ENCODE measurements around the gene JARID2.
A peak's percentile ranks its signal among the peaks of the same experiment; 100 is the strongest.

JARID2 gene

DNA sequence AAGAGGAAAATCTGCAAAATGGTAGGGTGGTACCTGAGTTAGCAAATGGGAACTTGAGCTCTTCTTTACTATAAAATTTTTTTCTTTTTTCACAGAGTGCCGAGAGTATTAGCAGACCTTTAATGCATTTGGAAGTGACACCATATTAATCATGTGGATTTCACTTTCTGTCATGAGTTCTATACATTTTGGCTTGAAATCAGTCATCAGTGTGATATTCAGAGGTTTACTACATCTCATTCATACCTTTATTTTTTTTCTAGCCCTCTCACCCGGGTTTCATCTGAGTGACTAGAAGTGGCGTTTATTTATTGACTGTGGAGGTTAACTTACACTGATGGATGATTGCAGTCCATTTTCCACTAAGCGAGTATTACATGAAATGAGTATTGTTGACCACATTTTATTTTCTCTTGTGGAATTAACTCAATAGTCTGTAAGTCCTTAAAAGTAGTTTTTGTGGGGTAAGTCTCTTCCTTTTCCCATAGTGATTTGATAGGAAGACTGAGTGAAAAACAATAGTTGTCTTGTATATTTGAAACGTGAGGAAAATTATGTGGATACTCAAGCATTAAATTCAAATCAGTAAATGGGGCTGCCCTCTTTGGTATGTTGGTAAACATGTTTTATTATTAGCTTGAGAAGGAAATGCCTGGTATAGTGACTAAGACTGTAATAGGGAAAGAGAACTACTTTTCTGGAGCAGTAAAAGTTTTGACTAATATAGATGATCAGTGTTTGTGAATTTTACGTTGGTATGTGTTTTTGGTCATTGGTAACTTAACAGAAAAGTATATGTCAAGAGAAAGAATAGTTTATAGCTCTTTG is 55.5 kb downstream of the JARID2 start:
- H3K27ac ChIP-seq (ENCODE audit: insufficient read depth in 1 of 2, low read depth in 1 of 2, low read length in 2 of 2, poor library complexity in 1 of 2, severe bottlenecking in 2 of 2): peak overlapping the region; percentile 78 to 81
- DNase-seq: no peak
- H3K36me3 ChIP-seq (ENCODE audit: control insufficient read depth in 4 of 4, insufficient read depth in 4 of 4, low read length in 3 of 4): peaks cover 0 to 5% (median 0%) of the 10 kb centered on the region in 4 experiments
- POLR2A ChIA-PET: no interaction called here
- 82% methylated on average over 4 of the region's 6 CpGs for WGBS (ENCODE audit: insufficient coverage)
- peaks cover 57 to 96% (median 92%) of the 10 kb centered on the region in 4 experiments for H3K4me1 ChIP-seq (ENCODE audit: control extremely low read depth in 1 of 4, control insufficient read depth in 4 of 4, insufficient read depth in 4 of 4, low read length in 3 of 4)
- H3K9me3 ChIP-seq (ENCODE audit: control extremely low read depth in 1 of 5, control insufficient read depth in 4 of 5, insufficient read depth in 2 of 5, low read depth in 1 of 5, low read length in 4 of 5): no peaks in the 10 kb centered on the region
- H3K27me3 ChIP-seq (replicated peaks in 2 of 5; ENCODE audit: control insufficient read depth in 4 of 5, insufficient read depth in 5 of 5, low read length in 4 of 5): no peaks in the 10 kb centered on the region
- H3K4me3 ChIP-seq (ENCODE audit: control insufficient read depth in 1 of 7, extremely low read depth in 1 of 7, insufficient read depth in 4 of 7, low read depth in 2 of 7, low read length in 6 of 7): no peak overlapping the region
- CTCF ChIA-PET: interaction anchor here (0.6 to 3.4 kb wide), 2 partner anchors 11 to 1193 kb away, joined by 3 to 13 read pairs; no protein-coding TSS in a partner anchor

DNA sequence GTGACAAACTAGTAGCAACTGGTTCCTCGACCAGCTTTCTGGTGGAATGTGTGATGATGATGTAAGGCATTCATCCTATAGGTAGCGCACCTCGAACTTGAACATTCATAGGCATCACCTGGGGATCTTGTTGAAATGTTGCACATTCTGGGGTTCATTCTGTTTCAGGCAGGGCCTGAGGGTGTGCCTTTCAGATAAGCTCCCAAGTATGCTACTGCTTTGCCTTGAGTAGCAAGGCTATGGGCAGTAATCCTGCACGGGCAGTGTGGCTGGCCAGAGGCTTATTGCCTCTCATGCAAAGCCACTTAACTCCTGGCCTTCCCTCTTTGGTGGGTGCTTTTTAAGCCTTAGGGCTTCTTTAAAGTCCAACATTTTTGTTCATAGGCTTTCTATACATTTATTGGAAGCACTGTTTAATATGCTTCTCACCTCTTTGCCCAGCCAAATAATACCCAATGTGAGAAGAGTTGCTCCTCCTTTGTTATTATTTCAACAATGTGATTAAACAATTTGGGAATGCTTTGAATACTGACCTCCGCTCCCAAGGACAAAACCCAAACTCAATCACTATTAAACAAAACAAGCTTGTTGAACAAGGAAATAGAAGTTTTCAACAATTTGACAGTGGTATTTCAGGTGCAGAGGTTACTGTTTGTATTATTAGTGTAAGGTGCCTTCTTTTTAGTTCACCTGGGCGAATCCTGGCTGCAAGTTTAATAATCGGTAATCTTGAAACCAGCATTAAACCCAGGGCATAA is 57.5 kb downstream of the JARID2 start:
- peaks cover 0 to 5% (median 0%) of the 10 kb centered on the region in 4 experiments for H3K36me3 ChIP-seq (ENCODE audit: control insufficient read depth in 4 of 4, insufficient read depth in 4 of 4, low read length in 3 of 4)
- no peaks in the 10 kb centered on the region for H3K27me3 ChIP-seq (replicated peaks in 2 of 5; ENCODE audit: control insufficient read depth in 4 of 5, insufficient read depth in 5 of 5, low read length in 4 of 5)
- 94% methylated on average over 5 of the region's 7 CpGs for WGBS (ENCODE audit: insufficient coverage)
- H3K4me3 ChIP-seq (ENCODE audit: control insufficient read depth in 1 of 7, extremely low read depth in 1 of 7, insufficient read depth in 4 of 7, low read depth in 2 of 7, low read length in 6 of 7): no peak overlapping the region
- ChIA-PET POLR2A (no interaction called here), CTCF (interaction anchor here (1.0 to 3.4 kb wide), 6 partner anchors 9 to 39 kb away, joined by 3 to 13 read pairs (median 4); no protein-coding TSS in a partner anchor)
- no peaks in the 10 kb centered on the region for H3K9me3 ChIP-seq (ENCODE audit: control extremely low read depth in 1 of 5, control insufficient read depth in 4 of 5, insufficient read depth in 2 of 5, low read depth in 1 of 5, low read length in 4 of 5)
- H3K4me1 ChIP-seq (ENCODE audit: control extremely low read depth in 1 of 4, control insufficient read depth in 4 of 4, insufficient read depth in 4 of 4, low read length in 3 of 4): peaks cover 52 to 96% (median 89%) of the 10 kb centered on the region in 4 experiments
- no peak for DNase-seq
- H3K27ac ChIP-seq (ENCODE audit: insufficient read depth in 1 of 2, low read depth in 1 of 2, low read length in 2 of 2, poor library complexity in 1 of 2, severe bottlenecking in 2 of 2): peak overlapping the region in 1 of 2 experiments; percentile 51

DNA sequence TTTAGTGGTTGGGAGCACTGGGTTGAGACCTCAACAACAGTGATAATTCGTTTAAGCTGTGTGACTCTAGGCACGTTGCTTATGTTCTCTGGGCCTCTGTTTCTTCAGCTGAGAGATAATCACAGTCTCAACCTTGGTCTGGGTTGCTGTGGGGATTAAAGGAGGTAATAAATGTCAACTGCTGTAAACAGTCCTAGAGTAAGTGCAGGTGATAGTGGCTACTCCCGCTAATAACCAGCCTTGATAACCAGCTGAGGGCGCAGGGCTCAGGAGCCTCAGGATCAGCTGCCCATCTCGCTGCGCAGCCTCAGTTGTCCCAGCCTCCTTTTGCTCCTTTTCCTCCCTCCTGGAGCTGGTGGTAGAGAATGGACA is 58.0 kb downstream of the JARID2 start:
- CTCF ChIA-PET: interaction anchor here (0.8 to 3.4 kb wide), 8 partner anchors 8 to 39 kb away, joined by 3 to 13 read pairs (median 4); no protein-coding TSS in a partner anchor
- peaks cover 58 to 96% (median 90%) of the 10 kb centered on the region in 4 experiments for H3K4me1 ChIP-seq (ENCODE audit: control extremely low read depth in 1 of 4, control insufficient read depth in 4 of 4, insufficient read depth in 4 of 4, low read length in 3 of 4)
- WGBS (ENCODE audit: insufficient coverage): 92% methylated on average over 2 of the region's 6 CpGs
- H3K4me3 ChIP-seq (ENCODE audit: control insufficient read depth in 1 of 7, extremely low read depth in 1 of 7, insufficient read depth in 4 of 7, low read depth in 2 of 7, low read length in 6 of 7): no peak overlapping the region
- no peak for DNase-seq
- peaks cover 0 to 5% (median 0%) of the 10 kb centered on the region in 4 experiments for H3K36me3 ChIP-seq (ENCODE audit: control insufficient read depth in 4 of 4, insufficient read depth in 4 of 4, low read length in 3 of 4)
- H3K9me3 ChIP-seq (ENCODE audit: control extremely low read depth in 1 of 5, control insufficient read depth in 4 of 5, insufficient read depth in 2 of 5, low read depth in 1 of 5, low read length in 4 of 5): no peaks in the 10 kb centered on the region
- POLR2A ChIA-PET: no interaction called here
- H3K27ac ChIP-seq (ENCODE audit: insufficient read depth in 1 of 2, low read depth in 1 of 2, low read length in 2 of 2, poor library complexity in 1 of 2, severe bottlenecking in 2 of 2): peak overlapping the region in 1 of 2 experiments; percentile 51
- no peaks in the 10 kb centered on the region for H3K27me3 ChIP-seq (replicated peaks in 2 of 5; ENCODE audit: control insufficient read depth in 4 of 5, insufficient read depth in 5 of 5, low read length in 4 of 5)

DNA sequence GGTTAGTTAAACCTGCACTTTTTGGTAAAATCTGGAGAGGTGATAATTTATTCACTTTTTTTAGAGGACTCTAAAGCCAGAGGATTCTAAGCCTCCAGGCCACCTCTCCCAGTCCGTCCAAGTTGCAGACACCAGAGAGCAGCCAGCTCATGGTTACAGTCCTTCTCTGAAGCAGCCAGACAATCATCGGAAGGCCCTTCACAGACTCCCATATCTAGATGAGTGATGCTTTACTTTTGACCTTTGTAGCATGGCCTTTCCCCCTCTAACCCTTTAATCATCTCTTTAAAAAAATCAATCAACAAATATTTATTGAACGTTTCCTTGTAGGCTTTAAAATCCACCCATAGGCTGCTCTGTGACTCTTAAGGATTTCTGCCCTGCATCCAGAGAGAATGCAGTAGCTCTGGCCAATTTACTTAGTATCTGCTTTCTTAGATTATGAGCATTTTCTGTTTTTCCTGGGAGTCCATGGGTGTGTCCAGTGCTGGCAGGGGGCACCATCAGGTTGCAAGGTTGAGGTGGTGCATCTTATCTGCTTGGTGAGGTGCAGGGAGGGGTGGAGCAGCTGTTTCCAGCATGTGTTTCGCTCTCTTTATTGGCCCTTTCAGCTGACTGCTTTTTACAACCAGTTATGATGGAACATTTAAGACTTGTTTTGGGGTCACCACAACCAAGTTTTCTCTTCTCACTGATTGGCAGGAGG is 58.6 kb downstream of the JARID2 start:
- Histone ChIP-seq H3K4me3 (ENCODE audit: control insufficient read depth in 1 of 7, extremely low read depth in 1 of 7, insufficient read depth in 4 of 7, low read depth in 2 of 7, low read length in 6 of 7) (no peak overlapping the region), H3K36me3 (ENCODE audit: control insufficient read depth in 4 of 4, insufficient read depth in 4 of 4, low read length in 3 of 4) (peaks cover 0 to 5% (median 0%) of the 10 kb centered on the region in 4 experiments), H3K27me3 (replicated peaks in 2 of 5; ENCODE audit: control insufficient read depth in 4 of 5, insufficient read depth in 5 of 5, low read length in 4 of 5) (no peaks in the 10 kb centered on the region), H3K4me1 (ENCODE audit: control extremely low read depth in 1 of 4, control insufficient read depth in 4 of 4, insufficient read depth in 4 of 4, low read length in 3 of 4) (peaks cover 61 to 95% (median 89%) of the 10 kb centered on the region in 4 experiments), H3K27ac (ENCODE audit: insufficient read depth in 1 of 2, low read depth in 1 of 2, low read length in 2 of 2, poor library complexity in 1 of 2, severe bottlenecking in 2 of 2) (peak overlapping the region in 1 of 2 experiments; percentile 8), H3K9me3 (ENCODE audit: control extremely low read depth in 1 of 5, control insufficient read depth in 4 of 5, insufficient read depth in 2 of 5, low read depth in 1 of 5, low read length in 4 of 5) (no peaks in the 10 kb centered on the region)
- ChIA-PET CTCF (interaction anchor here (0.8 to 3.4 kb wide), 9 partner anchors 8 to 86 kb away, joined by 3 to 13 read pairs (median 3); no protein-coding TSS in a partner anchor), POLR2A (no interaction called here)
- 94% methylated on average over 2 of the region's 4 CpGs for whole genome bisulfite sequencing (ENCODE audit: insufficient coverage)
- DNase-seq: no peak

DNA sequence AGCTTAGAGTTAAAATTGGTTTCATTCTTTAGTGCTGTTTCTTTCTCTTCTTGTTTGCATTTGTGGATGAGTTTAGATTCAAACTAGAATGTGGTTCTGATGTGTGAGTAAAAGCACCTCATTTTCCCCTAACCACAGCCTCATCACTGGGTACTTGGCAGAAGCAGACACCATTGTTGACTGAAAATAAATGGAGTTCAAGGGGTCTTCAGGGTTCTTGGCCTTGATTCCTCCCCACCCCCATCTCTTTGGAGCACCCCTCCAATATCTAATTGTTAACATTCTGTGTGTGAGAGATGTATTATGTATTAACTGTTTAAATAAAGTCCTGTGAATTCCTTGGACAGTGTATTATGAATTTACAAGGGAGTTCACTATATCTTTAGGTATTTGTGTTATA is 59.6 kb downstream of the JARID2 start:
- H3K4me3 ChIP-seq (ENCODE audit: control insufficient read depth in 1 of 7, extremely low read depth in 1 of 7, insufficient read depth in 4 of 7, low read depth in 2 of 7, low read length in 6 of 7): peak overlapping the region in 1 of 7 experiments; percentile 41
- H3K27ac ChIP-seq (ENCODE audit: insufficient read depth in 1 of 2, low read depth in 1 of 2, low read length in 2 of 2, poor library complexity in 1 of 2, severe bottlenecking in 2 of 2): peak overlapping the region in 1 of 2 experiments; percentile 31
- ChIA-PET CTCF (interaction anchor here (1.0 to 2.6 kb wide), 4 partner anchors 13 to 85 kb away, joined by 3 to 10 read pairs (median 3); no protein-coding TSS in a partner anchor), POLR2A (no interaction called here)
- no peaks in the 10 kb centered on the region for H3K9me3 ChIP-seq (ENCODE audit: control extremely low read depth in 1 of 5, control insufficient read depth in 4 of 5, insufficient read depth in 2 of 5, low read depth in 1 of 5, low read length in 4 of 5)
- peaks cover 54 to 95% (median 87%) of the 10 kb centered on the region in 4 experiments for H3K4me1 ChIP-seq (ENCODE audit: control extremely low read depth in 1 of 4, control insufficient read depth in 4 of 4, insufficient read depth in 4 of 4, low read length in 3 of 4)
- no peak for DNase-seq
- no peaks in the 10 kb centered on the region for H3K27me3 ChIP-seq (replicated peaks in 2 of 5; ENCODE audit: control insufficient read depth in 4 of 5, insufficient read depth in 5 of 5, low read length in 4 of 5)
- peaks cover 0 to 5% (median 0%) of the 10 kb centered on the region in 4 experiments for H3K36me3 ChIP-seq (ENCODE audit: control insufficient read depth in 4 of 4, insufficient read depth in 4 of 4, low read length in 3 of 4)

DNA sequence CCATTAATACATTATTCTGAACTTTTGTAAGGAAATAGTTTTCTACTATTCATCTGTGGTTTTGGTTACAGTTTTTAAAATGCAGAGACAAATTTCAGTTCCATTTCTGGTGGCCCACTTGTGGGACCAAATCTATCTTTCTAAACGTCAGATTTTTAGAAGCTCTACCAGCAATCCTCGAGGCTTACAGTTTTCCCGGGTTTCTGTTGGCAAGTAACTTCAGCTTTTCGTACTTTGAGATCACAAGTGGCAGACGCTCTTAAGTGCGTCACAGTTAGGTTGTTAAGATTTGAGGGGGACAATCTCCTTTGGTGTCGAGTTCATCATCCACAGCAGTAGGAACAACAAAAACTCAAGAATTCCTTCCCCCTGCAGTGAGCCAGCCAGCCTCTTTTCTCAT is 60.0 kb downstream of the JARID2 start:
- no peak for DNase-seq
- ChIA-PET POLR2A (no interaction called here), CTCF (interaction anchor here (1.0 to 1.5 kb wide), 3 partner anchors 13 to 84 kb away, joined by 3 read pairs; no protein-coding TSS in a partner anchor)
- no peak overlapping the region for H3K4me3 ChIP-seq (ENCODE audit: control insufficient read depth in 1 of 7, extremely low read depth in 1 of 7, insufficient read depth in 4 of 7, low read depth in 2 of 7, low read length in 6 of 7)
- no peaks in the 10 kb centered on the region for H3K27me3 ChIP-seq (replicated peaks in 2 of 5; ENCODE audit: control insufficient read depth in 4 of 5, insufficient read depth in 5 of 5, low read length in 4 of 5)
- 42% methylated on average over 4 of the region's 7 CpGs for WGBS (ENCODE audit: insufficient coverage)
- H3K27ac ChIP-seq (ENCODE audit: insufficient read depth in 1 of 2, low read depth in 1 of 2, low read length in 2 of 2, poor library complexity in 1 of 2, severe bottlenecking in 2 of 2): peak overlapping the region in 1 of 2 experiments; percentile 31
- peaks cover 51 to 95% (median 86%) of the 10 kb centered on the region in 4 experiments for H3K4me1 ChIP-seq (ENCODE audit: control extremely low read depth in 1 of 4, control insufficient read depth in 4 of 4, insufficient read depth in 4 of 4, low read length in 3 of 4)
- peaks cover 0 to 5% (median 0%) of the 10 kb centered on the region in 4 experiments for H3K36me3 ChIP-seq (ENCODE audit: control insufficient read depth in 4 of 4, insufficient read depth in 4 of 4, low read length in 3 of 4)
- no peaks in the 10 kb centered on the region for H3K9me3 ChIP-seq (ENCODE audit: control extremely low read depth in 1 of 5, control insufficient read depth in 4 of 5, insufficient read depth in 2 of 5, low read depth in 1 of 5, low read length in 4 of 5)

All from common myeloid progenitor, CD34-positive (primary cell).